ENCODE measurements around the gene TCTN1. TPM values are rescaled to one million over a fixed set of nuclear protein-coding genes. Genes with fewer than 3 reads are reported as not detected.

TCTN1 gene
- total RNA-seq, 1 experiment from 2014 or later, result 40.0 TPM

DNA sequence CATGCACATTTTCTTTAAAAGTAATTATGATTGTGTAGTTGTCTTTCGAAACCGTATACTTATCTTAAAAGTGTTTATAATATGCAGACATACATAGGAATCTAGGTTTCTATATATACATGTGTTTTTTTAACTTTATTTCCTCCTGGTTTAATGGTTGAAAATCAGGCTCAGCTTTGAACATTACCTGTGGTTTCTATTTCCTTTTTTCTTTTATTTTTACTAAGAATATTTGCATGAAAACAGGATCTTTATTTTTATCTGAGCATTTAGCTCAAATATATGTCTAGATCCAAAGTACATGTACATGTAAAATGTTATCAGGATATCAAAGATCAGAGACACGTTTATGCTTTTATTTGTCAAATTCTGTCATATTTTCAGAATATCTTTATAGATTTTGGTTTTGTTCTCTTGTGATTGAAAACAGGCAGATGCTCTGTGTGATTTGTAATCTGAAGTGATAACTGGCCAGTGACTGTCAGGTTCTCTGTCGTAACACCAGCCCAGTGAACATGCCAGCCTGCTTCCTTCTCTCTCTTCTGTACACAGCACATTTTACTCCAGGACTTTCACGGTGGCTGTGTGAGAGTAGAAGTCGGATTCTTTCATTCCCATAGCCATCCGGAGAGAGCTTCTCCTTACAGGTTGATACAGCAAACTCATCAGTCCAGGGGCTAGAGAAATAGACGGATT lies 13.7 kb downstream of the TCTN1 start:
- ATAC-seq (no peak), DNase-seq (no peak)
- intact Hi-C loops (cut with micrococcal nuclease), result no loop called here
- Histone ChIP-seq H4K20me1 (ENCODE audit: low read length) (no peaks in the 10 kb centered on the region), H3K9me3 (ENCODE audit: low read length) (no peaks in the 10 kb centered on the region), H3K27ac (ENCODE audit: low read length) (no peak overlapping the region), H3K9me2 (replicated peaks; ENCODE audit: low read length) (no peaks in the 10 kb centered on the region), H3F3A (ENCODE audit: low read length, unreplicated experiment) (no peaks in the 10 kb centered on the region), H3K9ac (ENCODE audit: low read length) (no peak overlapping the region), H3K4me3 (ENCODE audit: low read length) (no peak overlapping the region), H2AFZ (ENCODE audit: low read length) (no peak overlapping the region), H3K27me3 (ENCODE audit: low read length) (no peaks in the 10 kb centered on the region), H3K4me2 (ENCODE audit: low read length) (no peak overlapping the region), H3K79me2 (ENCODE audit: low read length) (no peaks in the 10 kb centered on the region), H3K4me1 (ENCODE audit: insufficient read depth, low read length) (no peaks in the 10 kb centered on the region), H3K36me3 (ENCODE audit: low read depth, low read length) (peaks cover 5% of the 10 kb centered on the region; the same call in 1 of the 2 replicates)
- BruUV-seq (replicated peaks), result no TSS peak
- CTCF ChIA-PET, result no interaction called here
- TF ChIP-seq, protein P1, sequence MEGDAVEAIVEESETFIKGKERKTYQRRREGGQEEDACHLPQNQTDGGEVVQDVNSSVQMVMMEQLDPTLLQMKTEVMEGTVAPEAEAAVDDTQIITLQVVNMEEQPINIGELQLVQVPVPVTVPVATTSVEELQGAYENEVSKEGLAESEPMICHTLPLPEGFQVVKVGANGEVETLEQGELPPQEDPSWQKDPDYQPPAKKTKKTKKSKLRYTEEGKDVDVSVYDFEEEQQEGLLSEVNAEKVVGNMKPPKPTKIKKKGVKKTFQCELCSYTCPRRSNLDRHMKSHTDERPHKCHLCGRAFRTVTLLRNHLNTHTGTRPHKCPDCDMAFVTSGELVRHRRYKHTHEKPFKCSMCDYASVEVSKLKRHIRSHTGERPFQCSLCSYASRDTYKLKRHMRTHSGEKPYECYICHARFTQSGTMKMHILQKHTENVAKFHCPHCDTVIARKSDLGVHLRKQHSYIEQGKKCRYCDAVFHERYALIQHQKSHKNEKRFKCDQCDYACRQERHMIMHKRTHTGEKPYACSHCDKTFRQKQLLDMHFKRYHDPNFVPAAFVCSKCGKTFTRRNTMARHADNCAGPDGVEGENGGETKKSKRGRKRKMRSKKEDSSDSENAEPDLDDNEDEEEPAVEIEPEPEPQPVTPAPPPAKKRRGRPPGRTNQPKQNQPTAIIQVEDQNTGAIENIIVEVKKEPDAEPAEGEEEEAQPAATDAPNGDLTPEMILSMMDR (conservative IDR thresholded peaks at IDR 0.05; ENCODE audit: low read depth, low read length), result no peak
- TF ChIP-seq EZH2phosphoT487 (IDR thresholded peaks at IDR 0.05; ENCODE audit: borderline replicate concordance, low read length), result no peak
- no peak for TF ChIP-seq EZH2 (IDR thresholded peaks at IDR 0.05; ENCODE audit: low read length, unreplicated experiment)
- POLR2A ChIA-PET (ENCODE audit: unreplicated experiment), result interaction anchor here (0.7 kb wide), 1 partner anchor 335 kb away, joined by 3 read pairs; no protein-coding TSS in a partner anchor

DNA sequence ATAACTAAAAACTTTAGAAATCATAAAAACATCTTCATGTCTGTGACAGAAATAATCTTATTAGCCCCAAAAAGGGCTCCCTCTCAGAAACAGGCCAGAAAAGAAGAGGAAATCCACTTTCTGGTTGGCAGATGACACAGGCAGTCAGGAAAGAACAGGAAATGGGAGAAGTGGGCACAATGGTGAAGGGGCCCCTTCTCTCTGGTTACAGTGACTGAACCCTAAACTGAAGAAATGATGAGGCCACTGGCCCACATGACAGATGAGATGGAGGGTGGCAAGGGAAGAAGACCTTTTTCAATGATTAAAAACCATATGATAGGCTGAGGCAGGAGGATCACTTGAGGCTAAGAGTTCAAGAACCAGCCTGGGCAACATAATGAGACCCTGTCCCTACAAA lies 21.1 kb downstream of the TCTN1 start:
- Histone ChIP-seq H3K27me3 (ENCODE audit: low read length) (no peaks in the 10 kb centered on the region), H3K9ac (ENCODE audit: low read length) (no peak overlapping the region), H3K4me1 (ENCODE audit: insufficient read depth, low read length) (peaks cover 9% of the 10 kb centered on the region), H3K79me2 (ENCODE audit: low read length) (no peaks in the 10 kb centered on the region), H3K4me3 (ENCODE audit: low read length) (no peak overlapping the region), H3K27ac (ENCODE audit: low read length) (no peak overlapping the region), H3F3A (ENCODE audit: low read length, unreplicated experiment) (no peaks in the 10 kb centered on the region), H3K4me2 (ENCODE audit: low read length) (no peak overlapping the region), H4K20me1 (ENCODE audit: low read length) (no peaks in the 10 kb centered on the region), H3K9me3 (ENCODE audit: low read length) (no peaks in the 10 kb centered on the region), H2AFZ (ENCODE audit: low read length) (no peak overlapping the region), H3K9me2 (replicated peaks; ENCODE audit: low read length) (no peaks in the 10 kb centered on the region), H3K36me3 (ENCODE audit: low read depth, low read length) (0 out of 2 replicates have a peak, but pooled peaks cover 2% of the 10 kb centered on the region)
- ChIA-PET CTCF (no interaction called here), POLR2A (ENCODE audit: unreplicated experiment) (no interaction called here)
- no peak for DNase-seq
- intact Hi-C loops (cut with micrococcal nuclease), result no loop called here
- BruUV-seq (replicated peaks), result no TSS peak
- no peak for ATAC-seq
- TF ChIP-seq EZH2phosphoT487 (IDR thresholded peaks at IDR 0.05; ENCODE audit: borderline replicate concordance, low read length) (no peak), EZH2 (IDR thresholded peaks at IDR 0.05; ENCODE audit: low read length, unreplicated experiment) (no peak)
- TF ChIP-seq, protein P1 (conservative IDR thresholded peaks at IDR 0.05; ENCODE audit: low read depth, low read length), result no peak

DNA sequence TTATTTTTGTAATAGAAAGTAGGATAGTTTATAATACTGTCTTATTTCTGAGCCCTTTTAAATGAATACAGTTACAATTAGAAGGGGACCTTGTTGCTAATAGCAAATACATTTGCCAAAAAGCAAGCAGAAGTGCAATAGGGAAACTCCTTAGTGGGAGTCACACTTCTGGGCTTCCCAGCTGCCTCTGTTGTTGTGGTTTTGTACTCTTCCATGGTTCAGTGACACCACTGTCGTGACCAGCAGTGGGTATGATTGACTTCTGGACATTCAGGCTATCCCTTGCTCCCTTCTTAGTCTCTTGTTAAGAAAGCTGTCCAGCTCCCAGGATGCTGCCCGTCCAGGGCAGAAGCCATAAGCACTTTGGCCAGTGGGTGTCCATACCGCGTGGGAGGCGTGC lies 22.6 kb downstream of the TCTN1 start:
- ATAC-seq, result no peak
- H4K20me1 ChIP-seq (ENCODE audit: low read length), result no peaks in the 10 kb centered on the region
- 0 out of 2 replicates have a peak, but pooled peaks cover 2% of the 10 kb centered on the region for H3K36me3 ChIP-seq (ENCODE audit: low read depth, low read length)
- BruUV-seq (replicated peaks), result no TSS peak
- H3F3A ChIP-seq (ENCODE audit: low read length, unreplicated experiment), result no peaks in the 10 kb centered on the region
- ChIA-PET CTCF (no interaction called here), POLR2A (ENCODE audit: unreplicated experiment) (no interaction called here)
- no peaks in the 10 kb centered on the region for H3K79me2 ChIP-seq (ENCODE audit: low read length)
- no peaks in the 10 kb centered on the region for H3K27me3 ChIP-seq (ENCODE audit: low read length)
- no peak overlapping the region for H3K4me3 ChIP-seq (ENCODE audit: low read length)
- no peaks in the 10 kb centered on the region for H3K9me3 ChIP-seq (ENCODE audit: low read length)
- H3K4me2 ChIP-seq (ENCODE audit: low read length), result no peak overlapping the region
- TF ChIP-seq EZH2 (IDR thresholded peaks at IDR 0.05; ENCODE audit: low read length, unreplicated experiment) (no peak), EZH2phosphoT487 (IDR thresholded peaks at IDR 0.05; ENCODE audit: borderline replicate concordance, low read length) (no peak)
- TF ChIP-seq, protein P1 (conservative IDR thresholded peaks at IDR 0.05; ENCODE audit: low read depth, low read length), result no peak
- no peak overlapping the region for H3K27ac ChIP-seq (ENCODE audit: low read length)
- no peak overlapping the region for H2AFZ ChIP-seq (ENCODE audit: low read length)
- DNase-seq, result no peak
- no peak overlapping the region for H3K9ac ChIP-seq (ENCODE audit: low read length)
- H3K9me2 ChIP-seq (replicated peaks; ENCODE audit: low read length), result no peaks in the 10 kb centered on the region
- intact Hi-C loops (cut with micrococcal nuclease), result no loop called here
- H3K4me1 ChIP-seq (ENCODE audit: insufficient read depth, low read length), result peaks cover 11% of the 10 kb centered on the region
